Body of pancreas (tissue), 4 donors: ENCODE data around the gene GRAMD2A.

Source experiments
- CTCF ChIP-seq, 7 experiments: fragments of 450-650 bp in 4 of 7; fragments of 200-600 bp in 3 of 7; sonication (generic) in 3 of 7; IDR thresholded peaks; one replicate each; pipeline ENCODE4 v1.5.1; 2016 to 2019; ENCODE audit warnings: antibody characterized with exemption in 7 of 7
- POLR2A ChIP-seq, 3 donors: fragments of 450-650 bp; IDR thresholded peaks; one replicate each; pipeline ENCODE4 v1.6.1; 2016; ENCODE audit warnings: antibody characterized with exemption in 3 of 3, mild to moderate bottlenecking in 2 of 3

- TF ChIP-seq CTCF (IDR thresholded peaks at IDR 0.05) (no peak), POLR2A (IDR thresholded peaks at IDR 0.05) (no peak)
Measured at GRCh38 chr15:72220687-72221086, 23.1 kb upstream of the GRAMD2A start.
